Stimulated activated CD8-positive, alpha-beta memory T cell treated with anti-CD3 and anti-CD28 coated beads, Interleukin-4, amount 100 ng/mL, for 24 hours (primary cell): ENCODE data around the gene ANGPTL4.

Experiments used
- DNase-seq: peaks from one replicate; pipeline ENCODE4 v3.0.0-alpha.2; 2020; ENCODE audit warnings: low read depth

ANGPTL4 gene

GRCh38 chr19:8413629-8413995 lies 49.7 kb downstream of the ANGPTL4 start:
- no peak for DNase-seq

- no peak for DNase-seq
Measured at GRCh38 chr19:8416796-8417195, 52.8 kb downstream of the ANGPTL4 start.

DNA sequence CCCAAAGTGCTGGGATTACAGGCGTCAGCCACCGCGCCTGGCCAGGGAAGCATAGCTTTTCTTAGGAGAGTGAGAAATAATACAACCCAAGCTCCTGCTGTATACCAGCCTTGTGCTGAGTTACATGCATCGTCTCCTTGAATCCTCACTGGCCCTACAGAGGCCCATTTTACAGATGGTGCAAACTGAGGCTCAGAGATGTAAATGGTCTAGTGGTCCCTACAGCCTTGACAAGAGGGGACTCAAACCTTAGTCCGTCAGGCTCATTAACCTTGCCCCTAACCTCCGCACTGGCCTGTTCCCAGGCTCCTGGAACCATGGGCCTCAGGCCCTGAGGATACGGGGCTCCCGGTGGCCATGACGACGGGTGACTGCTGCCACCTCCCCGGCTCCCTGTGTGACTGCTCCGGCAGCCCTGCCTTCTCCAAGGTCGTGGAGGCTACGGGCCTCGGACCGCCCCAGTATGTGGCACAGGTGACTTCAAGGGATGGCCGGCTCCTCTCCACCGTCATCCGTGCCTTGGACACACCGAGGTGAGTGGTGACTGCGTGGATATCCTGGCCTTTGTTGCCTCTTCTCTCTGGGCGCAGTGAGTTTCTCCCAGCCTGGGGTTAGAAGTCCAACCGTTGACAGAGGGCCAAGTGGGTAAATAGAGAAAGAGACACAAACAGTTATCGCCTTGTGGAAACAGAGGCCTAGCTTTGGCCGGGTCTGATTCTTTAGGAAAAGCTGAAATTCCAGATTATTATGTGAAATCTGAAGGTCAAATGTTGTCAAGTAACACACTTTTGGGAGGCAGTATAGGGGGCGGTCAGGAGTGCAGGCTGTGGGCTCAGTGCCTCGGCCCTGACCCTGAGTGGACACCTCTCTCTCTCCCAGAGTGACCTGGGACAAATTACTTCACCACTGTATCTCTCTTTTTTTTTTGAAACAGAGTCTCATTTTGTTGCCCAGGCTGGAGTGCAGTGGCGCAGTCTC lies 57.8 kb downstream of the ANGPTL4 start:
- DNase-seq: no peak

- no peak for DNase-seq
Measured at GRCh38 chr19:8423817-8424223, 59.9 kb downstream of the ANGPTL4 start.
